CD8-positive, alpha-beta memory T cell (primary cell): Measurements from ENCODE around the gene NFATC2. TPM values are rescaled to one million over a fixed set of nuclear protein-coding genes. Genes with fewer than 3 reads are reported as not detected.

Source experiments
- CTCF ChIA-PET: fragments of 350-600 bp; sonication (Branson Sonifier 250); formaldehyde crosslinking; loops from one replicate; lab custom pipeline; 2021; ENCODE audit warnings: antibody characterized with exemption; lab: Charles Lee
- POLR2A ChIA-PET: fragments of 350-600 bp; sonication (Branson Sonifier 250); formaldehyde crosslinking; loops from one replicate; lab custom pipeline; 2021; ENCODE audit warnings: antibody characterized with exemption; lab: Charles Lee
- DNase-seq, 5 donors: peaks; one replicate each; pipeline versions ENCODE4 v3.0.0 to v3.0.0-alpha.2; 2020 to 2022; ENCODE audit warnings: mixed read lengths in 1 of 5
- H3K27ac ChIP-seq: one replicate; pipeline ENCODE4 v1.7.0; 2013; ENCODE audit warnings: low read depth, mild to moderate bottlenecking, low read length, moderate library complexity
- H3K27me3 ChIP-seq: 2 replicates; pipeline ENCODE4 v1.7.0; 2013; ENCODE audit warnings: low read length, mild to moderate bottlenecking; ENCODE audit not compliant: insufficient read depth, poor library complexity, severe bottlenecking
- H3K36me3 ChIP-seq: 2 replicates; pipeline ENCODE4 v1.7.0; 2013; ENCODE audit warnings: mild to moderate bottlenecking, low read length, moderate library complexity; ENCODE audit not compliant: insufficient read depth
- H3K4me1 ChIP-seq: 2 replicates; pipeline ENCODE4 v1.7.0; 2013; ENCODE audit warnings: mild to moderate bottlenecking, low read length, moderate library complexity; ENCODE audit not compliant: insufficient read depth
- H3K4me3 ChIP-seq: 2 replicates; pipeline ENCODE4 v1.7.0; 2013; ENCODE audit warnings: mild to moderate bottlenecking, low read length
- H3K9me3 ChIP-seq: 2 replicates; pipeline ENCODE4 v1.7.0; 2013; ENCODE audit warnings: mild to moderate bottlenecking, low read length
- H3K27ac Mint-ChIP-seq, 8 donors: one replicate each; pipeline ENCODE4 v1.8.0; 2020 to 2021; ENCODE audit warnings: mixed read lengths in 8 of 8, mild to moderate bottlenecking in 6 of 8, inconsistent platforms in 3 of 8, moderate library complexity in 3 of 8
- H3K27me3 Mint-ChIP-seq, 2 donors: one replicate each; pipeline ENCODE4 v1.8.0; 2020 to 2021; ENCODE audit warnings: mixed read lengths in 2 of 2, mild to moderate bottlenecking in 1 of 2, moderate library complexity in 1 of 2
- H3K36me3 Mint-ChIP-seq, 3 donors: one replicate each; pipeline ENCODE4 v1.8.0; 2020 to 2021; ENCODE audit warnings: mixed read lengths in 3 of 3, inconsistent platforms in 1 of 3, mild to moderate bottlenecking in 1 of 3
- H3K4me1 Mint-ChIP-seq, 3 donors: one replicate each; pipeline ENCODE4 v1.8.0; 2020 to 2021; ENCODE audit warnings: mixed read lengths in 3 of 3, inconsistent platforms in 1 of 3, mild to moderate bottlenecking in 1 of 3
- H3K4me3 Mint-ChIP-seq, 7 donors: one replicate each; pipeline ENCODE4 v1.8.0; 2020 to 2021; ENCODE audit warnings: mixed read lengths in 7 of 7, mild to moderate bottlenecking in 6 of 7, moderate library complexity in 4 of 7, inconsistent platforms in 2 of 7
- H3K9me3 Mint-ChIP-seq, 5 donors: one replicate each; pipeline ENCODE4 v1.8.0; 2020 to 2022; ENCODE audit warnings: mixed read lengths in 5 of 5, mild to moderate bottlenecking in 3 of 5, moderate library complexity in 2 of 5, inconsistent platforms in 1 of 5
- polyA plus RNA-seq: library from polyadenylated mRNA; unstranded; fragments of 300-500 nt; fragmentation: Illumina TruSeq; gene quantifications from one replicate; pipeline ENCODE4 v1.2.3, GENCODE V29; 2021
- total RNA-seq, 2 experiments: library from RNA; stranded (reverse); gene quantifications; one replicate each; pipeline ENCODE4 v1.2.3, GENCODE V29; 2021

The NFATC2 gene
- total and polyA plus RNA-seq, 3 experiments from 2014 or later, result 52.1 to 64.4 (median 63.0) TPM

- no peaks in the 10 kb centered on the region for H3K9me3 ChIP-seq
- H3K4me1 Mint-ChIP-seq, result peaks cover 67 to 98% (median 90%) of the 10 kb centered on the region in 3 donors
- H3K36me3 ChIP-seq, result peaks cover 17% of the 10 kb centered on the region
- no peaks in the 10 kb centered on the region for H3K27me3 Mint-ChIP-seq
- no peak overlapping the region for H3K27ac ChIP-seq
- H3K9me3 Mint-ChIP-seq, result no peaks in the 10 kb centered on the region
- DNase-seq, result no peak
- no peak overlapping the region for H3K4me3 Mint-ChIP-seq
- H3K27ac Mint-ChIP-seq, result peak overlapping the region in 7 of 8 donors; percentile 26 to 93 (median 70)
- peaks cover 63% of the 10 kb centered on the region for H3K4me1 ChIP-seq
- H3K27me3 ChIP-seq, result no peaks in the 10 kb centered on the region
- no peak overlapping the region for H3K4me3 ChIP-seq
- ChIA-PET CTCF (interaction anchor here (0.7 kb wide), 1 partner anchor 17 kb away, joined by 4 read pairs; no protein-coding TSS in a partner anchor), POLR2A (interaction anchor here (0.6 to 0.7 kb wide), 2 partner anchors 11 to 21 kb away, joined by 3 to 8 read pairs; no protein-coding TSS in a partner anchor)
- H3K36me3 Mint-ChIP-seq, result peaks cover 0 to 61% (median 9%) of the 10 kb centered on the region in 3 donors
Measured at GRCh38 chr20:51420805-51421204, 121.7 kb downstream of the NFATC2 start.

- peaks cover 69 to 98% (median 90%) of the 10 kb centered on the region in 3 donors for H3K4me1 Mint-ChIP-seq
- H3K9me3 Mint-ChIP-seq, result no peaks in the 10 kb centered on the region
- Histone ChIP-seq H3K9me3 (no peaks in the 10 kb centered on the region), H3K27ac (no peak overlapping the region), H3K27me3 (no peaks in the 10 kb centered on the region), H3K4me3 (no peak overlapping the region), H3K4me1 (peaks cover 63% of the 10 kb centered on the region), H3K36me3 (peaks cover 21% of the 10 kb centered on the region)
- no peak overlapping the region for H3K4me3 Mint-ChIP-seq
- no peaks in the 10 kb centered on the region for H3K27me3 Mint-ChIP-seq
- DNase-seq, result no peak
- ChIA-PET POLR2A (interaction anchor here (0.6 to 0.7 kb wide), 2 partner anchors 10 to 20 kb away, joined by 3 to 8 read pairs; no protein-coding TSS in a partner anchor), CTCF (interaction anchor here (1.1 to 4.8 kb wide), 2 partner anchors 14 to 47 kb away, joined by 3 to 32 read pairs; no protein-coding TSS in a partner anchor)
- peak overlapping the region; percentile 47 to 100 (median 86) for H3K27ac Mint-ChIP-seq
- peaks cover 0 to 61% (median 9%) of the 10 kb centered on the region in 3 donors for H3K36me3 Mint-ChIP-seq
Measured at GRCh38 chr20:51420111-51420510, 122.4 kb downstream of the NFATC2 start.

- Histone ChIP-seq H3K36me3 (peaks cover 21% of the 10 kb centered on the region), H3K4me3 (no peak overlapping the region), H3K9me3 (no peaks in the 10 kb centered on the region), H3K27me3 (no peaks in the 10 kb centered on the region), H3K4me1 (peaks cover 63% of the 10 kb centered on the region), H3K27ac (no peak overlapping the region)
- Mint-ChIP-seq H3K36me3 (peaks cover 0 to 58% (median 9%) of the 10 kb centered on the region in 3 donors), H3K9me3 (no peaks in the 10 kb centered on the region), H3K4me1 (peaks cover 67 to 98% (median 90%) of the 10 kb centered on the region in 3 donors), H3K27me3 (no peaks in the 10 kb centered on the region), H3K27ac (peak overlapping the region; percentile 66 to 100 (median 89)), H3K4me3 (no peak overlapping the region)
- DNase-seq, result no peak
- ChIA-PET CTCF (interaction anchor here (1.1 to 4.8 kb wide), 3 partner anchors 13 to 47 kb away, joined by 3 to 32 read pairs (median 17); no protein-coding TSS in a partner anchor), POLR2A (interaction anchor here (0.6 kb wide), 1 partner anchor 14 kb away, joined by 3 read pairs; no protein-coding TSS in a partner anchor)
Measured at GRCh38 chr20:51419646-51420045, 122.9 kb downstream of the NFATC2 start.

DNA sequence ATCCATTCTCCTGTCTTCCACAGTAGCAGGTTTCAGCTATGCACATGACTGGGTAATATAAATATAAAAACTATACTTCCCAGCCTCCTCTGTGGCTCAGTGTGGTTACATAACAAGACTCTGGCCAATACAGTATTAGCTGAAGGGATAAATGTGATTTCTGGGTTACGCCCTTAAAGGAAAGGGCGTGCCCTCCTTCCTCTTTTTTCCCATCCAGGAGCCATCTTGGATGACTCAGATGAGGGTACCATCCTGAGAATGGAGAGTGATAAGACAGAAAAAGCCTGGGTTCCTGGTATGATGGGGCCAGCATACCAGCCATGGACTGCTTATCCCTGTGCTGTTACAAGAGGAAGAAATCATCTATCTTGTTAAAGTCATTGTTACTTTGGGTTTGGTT lies 123.3 kb downstream of the NFATC2 start:
- ChIA-PET POLR2A (interaction anchor here (0.6 kb wide), 1 partner anchor 15 kb away, joined by 3 read pairs; no protein-coding TSS in a partner anchor), CTCF (interaction anchor here (0.7 to 4.8 kb wide), 5 partner anchors 13 to 776 kb away, joined by 3 to 32 read pairs (median 5); no protein-coding TSS in a partner anchor)
- H3K9me3 Mint-ChIP-seq, result no peaks in the 10 kb centered on the region
- H3K4me1 Mint-ChIP-seq, result peaks cover 67 to 98% (median 90%) of the 10 kb centered on the region in 3 donors
- Histone ChIP-seq H3K27ac (no peak overlapping the region), H3K36me3 (peaks cover 21% of the 10 kb centered on the region), H3K4me1 (peaks cover 63% of the 10 kb centered on the region), H3K9me3 (no peaks in the 10 kb centered on the region), H3K4me3 (no peak overlapping the region), H3K27me3 (no peaks in the 10 kb centered on the region)
- H3K4me3 Mint-ChIP-seq, result no peak overlapping the region
- peaks cover 0 to 58% (median 9%) of the 10 kb centered on the region in 3 donors for H3K36me3 Mint-ChIP-seq
- no peaks in the 10 kb centered on the region for H3K27me3 Mint-ChIP-seq
- peak overlapping the region; percentile 66 to 100 (median 89) for H3K27ac Mint-ChIP-seq
- no peak for DNase-seq

GRCh38 chr20:51418137-51418529 lies 124.4 kb downstream of the NFATC2 start:
- H3K4me1 Mint-ChIP-seq, result peaks cover 66 to 94% (median 90%) of the 10 kb centered on the region in 3 donors
- H3K36me3 ChIP-seq, result peaks cover 21% of the 10 kb centered on the region
- ChIA-PET CTCF (interaction anchor here (0.8 to 4.8 kb wide), 12 partner anchors 8 to 191 kb away, joined by 3 to 34 read pairs (median 6); no protein-coding TSS in a partner anchor), POLR2A (interaction anchor here (1.2 to 3.1 kb wide), 5 partner anchors 8 to 123 kb away, joined by 4 to 13 read pairs (median 6); no protein-coding TSS in a partner anchor)
- no peaks in the 10 kb centered on the region for H3K9me3 Mint-ChIP-seq
- H3K36me3 Mint-ChIP-seq, result peaks cover 0 to 55% (median 12%) of the 10 kb centered on the region in 3 donors
- DNase-seq, result no peak
- no peak overlapping the region for H3K4me3 ChIP-seq
- H3K27me3 Mint-ChIP-seq, result no peaks in the 10 kb centered on the region
- peak overlapping the region; percentile 87 to 100 (median 97) for H3K27ac Mint-ChIP-seq
- peak overlapping the region; percentile 67 for H3K27ac ChIP-seq
- peaks cover 61% of the 10 kb centered on the region for H3K4me1 ChIP-seq
- no peaks in the 10 kb centered on the region for H3K9me3 ChIP-seq
- H3K4me3 Mint-ChIP-seq, result peak overlapping the region in 4 of 7 donors; percentile 9 to 87 (median 52)
- H3K27me3 ChIP-seq, result no peaks in the 10 kb centered on the region

- H3K27me3 Mint-ChIP-seq, result no peaks in the 10 kb centered on the region
- peaks cover 69 to 93% (median 91%) of the 10 kb centered on the region in 3 donors for H3K4me1 Mint-ChIP-seq
- no peaks in the 10 kb centered on the region for H3K27me3 ChIP-seq
- H3K4me3 Mint-ChIP-seq, result peak overlapping the region in 6 of 7 donors; percentile 58 to 87 (median 71)
- H3K4me3 ChIP-seq, result peak overlapping the region; percentile 36
- POLR2A ChIA-PET, result interaction anchor here (1.2 to 3.1 kb wide), 5 partner anchors 9 to 124 kb away, joined by 4 to 13 read pairs (median 6); no protein-coding TSS in a partner anchor
- peak overlapping the region; percentile 87 to 100 (median 97) for H3K27ac Mint-ChIP-seq
- no peaks in the 10 kb centered on the region for H3K9me3 Mint-ChIP-seq
- DNase-seq, result peak in 4 of 5 donors; percentile 35 to 73 (median 59)
- peak overlapping the region; percentile 67 for H3K27ac ChIP-seq
- CTCF ChIA-PET, result interaction anchor here (0.8 to 4.8 kb wide), 12 partner anchors 9 to 192 kb away, joined by 3 to 34 read pairs (median 6); no protein-coding TSS in a partner anchor
- H3K36me3 ChIP-seq, result peaks cover 21% of the 10 kb centered on the region
- H3K4me1 ChIP-seq, result peaks cover 63% of the 10 kb centered on the region
- peaks cover 0 to 57% (median 12%) of the 10 kb centered on the region in 3 donors for H3K36me3 Mint-ChIP-seq
- H3K9me3 ChIP-seq, result no peaks in the 10 kb centered on the region
Measured at GRCh38 chr20:51417250-51418136, 125.0 kb downstream of the NFATC2 start.

- peak overlapping the region; percentile 67 for H3K27ac ChIP-seq
- Mint-ChIP-seq H3K27ac (peak overlapping the region; percentile 87 to 100 (median 97)), H3K4me3 (peak overlapping the region; percentile 29 to 87 (median 68))
Measured at GRCh38 chr20:51416532-51417249, 125.8 kb downstream of the NFATC2 start.

More at GRCh38 chr20:51416532-51417249, 125.8 kb downstream of the NFATC2 start:
- Histone ChIP-seq H3K4me1 (peaks cover 71% of the 10 kb centered on the region), H3K9me3 (no peaks in the 10 kb centered on the region), H3K4me3 (peak overlapping the region; percentile 36), H3K36me3 (peaks cover 20% of the 10 kb centered on the region), H3K27me3 (no peaks in the 10 kb centered on the region)
- peak in 2 of 5 donors; percentile 16 to 41 for DNase-seq
- H3K27me3 Mint-ChIP-seq, result no peaks in the 10 kb centered on the region
- no peaks in the 10 kb centered on the region for H3K9me3 Mint-ChIP-seq
- CTCF ChIA-PET, result interaction anchor here (0.9 to 4.8 kb wide), 8 partner anchors 10 to 126 kb away, joined by 3 to 34 read pairs (median 6); partner anchors contain the start of gene NFATC2
- H3K4me1 Mint-ChIP-seq, result peaks cover 72 to 93% (median 91%) of the 10 kb centered on the region in 3 donors
- POLR2A ChIA-PET, result interaction anchor here (2.1 to 3.1 kb wide), 3 partner anchors 10 to 16 kb away, joined by 6 to 13 read pairs (median 9); no protein-coding TSS in a partner anchor
- peaks cover 0 to 52% (median 7%) of the 10 kb centered on the region in 3 donors for H3K36me3 Mint-ChIP-seq
